Thyroid gland (tissue), 4 donors: ENCODE data around the gene PDE11A.

ENCODE experiments used
- CTCF ChIP-seq, 6 experiments: fragments of 200-600 bp in 3 of 6; fragments of 450-650 bp in 3 of 6; sonication (generic) in 3 of 6; IDR thresholded peaks; one replicate each; pipeline ENCODE4 v1.5.1; 2016 to 2019; ENCODE audit warnings: antibody characterized with exemption in 6 of 6, mild to moderate bottlenecking in 2 of 6, inconsistent platforms in 1 of 6, moderate library complexity in 1 of 6
- POLR2A ChIP-seq, 2 donors: fragments of 450-650 bp; IDR thresholded peaks; one replicate each; pipeline ENCODE4 v1.6.1; 2017; ENCODE audit warnings: antibody characterized with exemption in 2 of 2, mild to moderate bottlenecking in 2 of 2, moderate library complexity in 1 of 2

GRCh38 chr2:177893880-177894279, 178.7 kb downstream of the PDE11A start:
- TF ChIP-seq POLR2A (IDR thresholded peaks at IDR 0.05), result no peak
- no peak for TF ChIP-seq CTCF (IDR thresholded peaks at IDR 0.05)
